GM12891 (cell line): Measurements from ENCODE around the gene APBB2.
"Not testable (repeated sequence)": the region's sequence is repeated elsewhere in the genome, so short reads cannot be mapped to it uniquely, and the experiment has no call there.

Source experiments
- DNase-seq: peaks from one replicate; pipeline ENCODE4 v3.0.0; 2011; ENCODE audit warnings: low spot score; ENCODE audit not compliant: insufficient read length
- FAIRE-seq: peaks from 2 replicates; lab custom pipeline; 2011; peaks lifted over from hg19 to GRCh38; lab: Jason Lieb, UNC
- PAX5 ChIP-seq: IDR thresholded peaks from 2 replicates; pipeline ENCODE4 v1.6.1; 2011; ENCODE audit warnings: low read length, moderate library complexity, mild to moderate bottlenecking; ENCODE audit not compliant: insufficient read depth, severe bottlenecking
- POLR2A ChIP-seq: IDR thresholded peaks from 2 replicates; pipeline ENCODE4 v1.6.1; 2011; ENCODE audit warnings: low read depth, low read length, control low read depth
- POLR2AphosphoS5 ChIP-seq: IDR thresholded peaks from 2 replicates; pipeline ENCODE4 v1.6.1; 2011; ENCODE audit warnings: low read depth, low read length, control low read depth
- POU2F2 ChIP-seq: IDR thresholded peaks from 2 replicates; pipeline ENCODE4 v1.6.1; 2011; ENCODE audit warnings: low read depth, mild to moderate bottlenecking, control low read depth, low read length, moderate library complexity
- SPI1 ChIP-seq: IDR thresholded peaks from 2 replicates; pipeline ENCODE4 v1.6.1; 2011; ENCODE audit warnings: low read depth, low read length, control low read depth
- TAF1 ChIP-seq: IDR thresholded peaks from 2 replicates; pipeline ENCODE4 v1.6.1; 2011; ENCODE audit warnings: low read depth, low read length, control low read depth

The APBB2 gene

GRCh38 chr4:41057467-41057866 is 156.9 kb downstream of the APBB2 start:
- no peak for TF ChIP-seq PAX5
- TF ChIP-seq POU2F2 = no peak
- no peak for TF ChIP-seq SPI1
- no peak for TF ChIP-seq TAF1
- no peak for TF ChIP-seq POLR2AphosphoS5
- no peak for TF ChIP-seq POLR2A
- DNase-seq (no peak), FAIRE-seq (no peak)

- TF ChIP-seq POU2F2 (no peak), POLR2AphosphoS5 (no peak), POLR2A (no peak), SPI1 (no peak), PAX5 (no peak), TAF1 (no peak)
- no peak for DNase-seq
- FAIRE-seq = no peak
Observed at GRCh38 chr4:41052287-41052686, 162.1 kb downstream of the APBB2 start.

- no peak for FAIRE-seq
- no peak for TF ChIP-seq POLR2A
- no peak for TF ChIP-seq POU2F2
- TF ChIP-seq TAF1 = no peak
- no peak for TF ChIP-seq PAX5
- TF ChIP-seq SPI1 = no peak
- no peak for TF ChIP-seq POLR2AphosphoS5
- DNase-seq = no peak
Observed at GRCh38 chr4:41050880-41051775, 163.2 kb downstream of the APBB2 start.

GRCh38 chr4:41050116-41050515 is 164.2 kb downstream of the APBB2 start:
- DNase-seq (no peak), FAIRE-seq (no peak)
- TF ChIP-seq POLR2A (no peak), POU2F2 (no peak), TAF1 (no peak), SPI1 (no peak), POLR2AphosphoS5 (no peak), PAX5 (no peak)

- not testable (repeated sequence) for DNase-seq, FAIRE-seq
Observed at GRCh38 chr4:41049176-41049575, 165.2 kb downstream of the APBB2 start.

- DNase-seq (no peak), FAIRE-seq (no peak)
- TF ChIP-seq PAX5 (no peak), SPI1 (no peak), POLR2A (no peak), TAF1 (no peak), POU2F2 (no peak), POLR2AphosphoS5 (no peak)
Observed at GRCh38 chr4:41044791-41045190, 169.6 kb downstream of the APBB2 start.

- DNase-seq (no peak), FAIRE-seq (no peak)
- TF ChIP-seq POLR2AphosphoS5 (no peak), SPI1 (no peak), TAF1 (no peak), POLR2A (no peak), PAX5 (no peak), POU2F2 (no peak)
Observed at GRCh38 chr4:41044165-41044564, 170.2 kb downstream of the APBB2 start.

GRCh38 chr4:41043465-41043864 is 170.9 kb downstream of the APBB2 start:
- TF ChIP-seq POLR2A (no peak), PAX5 (no peak), POLR2AphosphoS5 (no peak), TAF1 (no peak), SPI1 (no peak), POU2F2 (no peak)
- FAIRE-seq = no peak
- no peak for DNase-seq

GRCh38 chr4:41041551-41041950 is 172.8 kb downstream of the APBB2 start:
- TF ChIP-seq POLR2AphosphoS5 (no peak), SPI1 (no peak), PAX5 (no peak), POU2F2 (no peak), TAF1 (no peak), POLR2A (no peak)
- FAIRE-seq (no peak), DNase-seq (no peak)
